H9 (cell line): ENCODE data around the gene RASL12. TPM values are rescaled to one million over a fixed set of nuclear protein-coding genes. Genes with fewer than 3 reads are reported as not detected.

Experiments used
- DNase-seq: peaks from one replicate; pipeline ENCODE4 v3.0.0-alpha.2; 2017
- H2AFZ ChIP-seq: one replicate; pipeline ENCODE4 v1.6.1; 2013; ENCODE audit warnings: mild to moderate bottlenecking, low read length, control low read depth, moderate library complexity
- H2AK5ac ChIP-seq: 2 replicates; pipeline ENCODE4 v1.6.1; 2013; ENCODE audit warnings: low read length, control low read depth, mixed read lengths; ENCODE audit not compliant: insufficient read length
- H2BK120ac ChIP-seq: one replicate; pipeline ENCODE4 v1.6.1; 2013; ENCODE audit warnings: low read depth, mild to moderate bottlenecking, low read length, control low read depth, inconsistent platforms; ENCODE audit not compliant: poor library complexity, severe bottlenecking
- H2BK12ac ChIP-seq: 2 replicates; pipeline ENCODE4 v1.6.1; 2013; ENCODE audit warnings: low read length, control low read depth, mixed read lengths, low read depth; ENCODE audit not compliant: insufficient read length
- H2BK15ac ChIP-seq: 2 replicates; pipeline ENCODE4 v1.6.1; 2013; ENCODE audit warnings: low read depth, low read length, control low read depth
- H2BK20ac ChIP-seq: one replicate; pipeline ENCODE4 v1.6.1; 2013; ENCODE audit warnings: low read depth, mild to moderate bottlenecking, low read length, control low read depth, inconsistent platforms; ENCODE audit not compliant: poor library complexity, severe bottlenecking
- H2BK5ac ChIP-seq: 2 replicates; pipeline ENCODE4 v1.6.1; 2013; ENCODE audit warnings: low read length, control low read depth, mixed read lengths; ENCODE audit not compliant: insufficient read length
- H3K14ac ChIP-seq: 2 replicates; pipeline ENCODE4 v1.6.1; 2013; ENCODE audit warnings: low read length, control low read depth; ENCODE audit not compliant: insufficient read depth
- H3K18ac ChIP-seq: 2 replicates; pipeline ENCODE4 v1.6.1; 2013; ENCODE audit warnings: low read depth, mild to moderate bottlenecking, mixed read lengths, low read length, control low read depth; ENCODE audit not compliant: insufficient read length
- H3K23ac ChIP-seq: 2 replicates; pipeline ENCODE4 v1.6.1; 2013; ENCODE audit warnings: low read length, control low read depth, mixed read lengths, low read depth; ENCODE audit not compliant: insufficient read length
- H3K23me2 ChIP-seq: 2 replicates; pipeline ENCODE4 v1.6.1; 2013; ENCODE audit warnings: low read depth, mild to moderate bottlenecking, mixed read lengths, low read length, control low read depth; ENCODE audit not compliant: insufficient read length, poor library complexity, severe bottlenecking
- H3K27ac ChIP-seq: 2 replicates; pipeline ENCODE4 v1.5.1; 2013; ENCODE audit warnings: low read length, control low read depth, mixed read lengths, low read depth; ENCODE audit not compliant: insufficient read length
- H3K27me3 ChIP-seq: 2 replicates; pipeline ENCODE4 v1.6.1; 2013; ENCODE audit warnings: low read length, control low read depth, inconsistent platforms; ENCODE audit not compliant: insufficient read depth
- H3K4ac ChIP-seq: 2 replicates; pipeline ENCODE4 v1.6.1; 2013; ENCODE audit warnings: low read depth, mild to moderate bottlenecking, control low read depth, inconsistent platforms, low read length, moderate library complexity
- H3K4me1 ChIP-seq: 2 replicates; pipeline ENCODE4 v1.6.1; 2013; ENCODE audit warnings: low read length, control low read depth, inconsistent platforms; ENCODE audit not compliant: insufficient read depth
- H3K4me2 ChIP-seq: 2 replicates; pipeline ENCODE4 v1.6.1; 2013; ENCODE audit warnings: low read length, control low read depth, mixed read lengths; ENCODE audit not compliant: insufficient read length, insufficient read depth
- H3K56ac ChIP-seq: 2 replicates; pipeline ENCODE4 v1.6.1; 2013; ENCODE audit warnings: low read depth, mild to moderate bottlenecking, mixed read lengths, low read length, control low read depth; ENCODE audit not compliant: insufficient read length
- H3K79me1 ChIP-seq: 2 replicates; pipeline ENCODE4 v1.6.1; 2013; ENCODE audit warnings: low read depth, mild to moderate bottlenecking, moderate library complexity, low read length, control low read depth, inconsistent platforms; ENCODE audit not compliant: insufficient read depth, poor library complexity, severe bottlenecking
- H3K79me2 ChIP-seq: 2 replicates; pipeline ENCODE4 v1.6.1; 2013; ENCODE audit warnings: low read length, control low read depth, inconsistent platforms; ENCODE audit not compliant: insufficient read depth
- H3K9ac ChIP-seq: 2 replicates; pipeline ENCODE4 v1.6.1; 2013; ENCODE audit warnings: low read length, control low read depth, mixed read lengths; ENCODE audit not compliant: insufficient read length; ENCODE audit errors: extremely low read depth
- H3K9me3 ChIP-seq: one replicate; pipeline ENCODE4 v1.6.1; 2013; ENCODE audit warnings: low read depth, low read length, inconsistent platforms; ENCODE audit not compliant: control insufficient read depth
- H3T11ph ChIP-seq: one replicate; pipeline ENCODE4 v1.6.1; 2013; ENCODE audit warnings: mild to moderate bottlenecking, low read length, control low read depth, inconsistent platforms
- H4K20me1 ChIP-seq: one replicate; pipeline ENCODE4 v1.6.1; 2013; ENCODE audit not compliant: control insufficient read depth, insufficient read length, insufficient read depth
- H4K5ac ChIP-seq: 2 replicates; pipeline ENCODE4 v1.6.1; 2013; ENCODE audit warnings: low read depth, mild to moderate bottlenecking, mixed read lengths, low read length, control low read depth; ENCODE audit not compliant: insufficient read length
- H4K8ac ChIP-seq: replicated peaks from 2 replicates; pipeline ENCODE4 v1.6.1; 2013; ENCODE audit warnings: low read length, control low read depth, mixed read lengths, low read depth; ENCODE audit not compliant: insufficient read length
- H4K91ac ChIP-seq: 2 replicates; pipeline ENCODE4 v1.6.1; 2013; ENCODE audit warnings: low read depth, mild to moderate bottlenecking, moderate library complexity, mixed read lengths, low read length, control low read depth; ENCODE audit not compliant: insufficient read length
- H3K27ac Mint-ChIP-seq, 3 experiments: 2 replicates in 2 of 3; 3 replicates in 1 of 3; pipeline ENCODE4 v1.8.0; 2020 to 2021; ENCODE audit warnings: mixed read lengths in 3 of 3, mild to moderate bottlenecking in 1 of 3, moderate library complexity in 1 of 3
- H3K27me3 Mint-ChIP-seq: 2 replicates; pipeline ENCODE4 v1.8.0; 2021; ENCODE audit warnings: low read depth, mild to moderate bottlenecking, moderate library complexity, mixed read lengths
- H3K36me3 Mint-ChIP-seq, 3 experiments: 2 replicates in 2 of 3; 3 replicates in 1 of 3; pipeline ENCODE4 v1.8.0; 2020 to 2021; ENCODE audit warnings: low read depth in 3 of 3, mixed read lengths in 3 of 3; ENCODE audit not compliant: insufficient read depth in 1 of 3
- H3K4me1 Mint-ChIP-seq, 2 experiments: 2 replicates each; pipeline ENCODE4 v1.8.0; 2020; ENCODE audit warnings: mixed read lengths in 2 of 2
- H3K4me3 Mint-ChIP-seq, 2 experiments: 2 replicates in 1 of 2; 3 replicates in 1 of 2; pipeline ENCODE4 v1.8.0; 2020 to 2021; ENCODE audit warnings: mild to moderate bottlenecking in 2 of 2, mixed read lengths in 2 of 2, moderate library complexity in 1 of 2
- H3K9me3 Mint-ChIP-seq, 2 experiments: 2 replicates in 1 of 2; 3 replicates in 1 of 2; pipeline ENCODE4 v1.8.0; 2020; ENCODE audit warnings: mild to moderate bottlenecking in 2 of 2, mixed read lengths in 2 of 2, moderate library complexity in 1 of 2
- CTCF ChIP-seq: fragments of 200-600 bp; sonication (generic); conservative IDR thresholded peaks from 3 replicates; pipeline ENCODE4 v1.8.0; 2021; ENCODE audit warnings: antibody characterized with exemption, mild to moderate bottlenecking
- WGBS: extraction: QIAGEN DNeasy Blood & Tissue Kit; methylation state at CpG from one replicate; pipeline ENCODE4 v1.1.7; 2013; ENCODE audit warnings: missing lambda C conversion rate, low lambda C conversion rate, mixed read lengths; ENCODE audit not compliant: insufficient read length; ENCODE audit errors: extremely low coverage; 5-methylcytosine and 5-hydroxymethylcytosine counted together
- total RNA-seq: library from RNA; stranded (reverse); gene quantifications from 2 replicates; pipeline ENCODE4 v1.2.1, GENCODE V29; 2021

Gene RASL12
- total RNA-seq, 1 experiment from 2014 or later: 7.5 TPM

- Histone ChIP-seq H3K56ac (no peak overlapping the region), H3K18ac (no peak overlapping the region), H3T11ph (no peak overlapping the region), H4K5ac (no peak overlapping the region), H3K9me3 (no peaks in the 10 kb centered on the region), H3K4ac (no peak overlapping the region), H3K79me2 (no peaks in the 10 kb centered on the region), H3K27me3 (no peaks in the 10 kb centered on the region), H3K23me2 (no peaks in the 10 kb centered on the region), H4K8ac (no peak overlapping the region), H2BK12ac (no peak overlapping the region), H2BK5ac (no peak overlapping the region), H2BK20ac (no peak overlapping the region), H2BK15ac (no peak overlapping the region), H3K23ac (no peak overlapping the region), H3K79me1 (no peaks in the 10 kb centered on the region), H3K9ac (no peak overlapping the region), H4K20me1 (no peaks in the 10 kb centered on the region), H3K27ac (no peak overlapping the region), H2BK120ac (no peak overlapping the region), H2AFZ (no peak overlapping the region), H3K4me1 (no peaks in the 10 kb centered on the region), H2AK5ac (no peak overlapping the region), H4K91ac (no peak overlapping the region), H3K14ac (no peak overlapping the region), H3K4me2 (no peak overlapping the region)
- H3K9me3 Mint-ChIP-seq: no peaks in the 10 kb centered on the region
- H3K4me3 Mint-ChIP-seq: no peak overlapping the region
- DNase-seq: no peak
- no CpG with 5 or more reads among the region's 6 CpGs for WGBS
- H3K36me3 Mint-ChIP-seq: peaks cover 2 to 34% (median 33%) of the 10 kb centered on the region in 3 experiments; a peak in 5 of 7 replicates
- H3K27ac Mint-ChIP-seq: no peak overlapping the region
- H3K4me1 Mint-ChIP-seq: peaks cover 9% of the 10 kb centered on the region in 2 experiments
- TF ChIP-seq CTCF: no peak
- H3K27me3 Mint-ChIP-seq: peaks cover 4% of the 10 kb centered on the region; the same call in 1 of the 2 replicates
These were observed 41.0 kb downstream of the RASL12 start for GRCh38 chr15:65026756-65027155.
